Left ventricle myocardium inferior (tissue), 1 donor: Measurements from ENCODE around the gene TBCA. TPM values are rescaled to one million over a fixed set of nuclear protein-coding genes. Genes with fewer than 3 reads are reported as not detected.

Experiments
- DNase-seq: peaks from one replicate; pipeline ENCODE4 v3.0.0-alpha.2; 2020
- H3K27ac ChIP-seq: fragments of 200-600 bp; replicated peaks from 2 replicates; pipeline ENCODE4 v1.8.0; 2021
- H3K27me3 ChIP-seq: fragments of 200-600 bp; 2 replicates; pipeline ENCODE4 v1.8.0; 2021; ENCODE audit warnings: low read depth
- H3K36me3 ChIP-seq: fragments of 200-600 bp; 2 replicates; pipeline ENCODE4 v1.8.0; 2021
- H3K4me1 ChIP-seq: fragments of 200-600 bp; 2 replicates; pipeline ENCODE4 v1.8.0; 2021
- H3K4me3 ChIP-seq: fragments of 200-600 bp; 2 replicates; pipeline ENCODE4 v1.8.0; 2021; ENCODE audit warnings: mild to moderate bottlenecking, moderate library complexity
- H3K9me3 ChIP-seq: fragments of 200-600 bp; replicated peaks from 2 replicates; pipeline ENCODE4 v1.8.0; 2021
- intact Hi-C: fragments of 100-400 bp; cut with micrococcal nuclease; formaldehyde crosslinking; loops from one replicate; pipeline ENCODE4 v1.11.0; 2022
- total RNA-seq: library from RNA; stranded (reverse); fragmentation: NEBNext Ultra II Directional; extraction: Animal tissue kit (Norgen Biotek cat#: 25700); gene quantifications from one replicate; pipeline ENCODE4 v1.2.1, GENCODE V29; 2021
- TF ChIP-seq, protein P1 (sequence below): fragments of 200-600 bp; IDR thresholded peaks from 2 replicates; pipeline ENCODE4 v1.8.0; 2021; ENCODE audit warnings: antibody characterized with exemption, mild to moderate bottlenecking, borderline replicate concordance
- donor health status: DM: no; HTN: yes; CAD: no; lungs with severe emphysema.

TBCA gene
- total RNA-seq, 1 donor from 2014 or later, result 147 TPM

DNA sequence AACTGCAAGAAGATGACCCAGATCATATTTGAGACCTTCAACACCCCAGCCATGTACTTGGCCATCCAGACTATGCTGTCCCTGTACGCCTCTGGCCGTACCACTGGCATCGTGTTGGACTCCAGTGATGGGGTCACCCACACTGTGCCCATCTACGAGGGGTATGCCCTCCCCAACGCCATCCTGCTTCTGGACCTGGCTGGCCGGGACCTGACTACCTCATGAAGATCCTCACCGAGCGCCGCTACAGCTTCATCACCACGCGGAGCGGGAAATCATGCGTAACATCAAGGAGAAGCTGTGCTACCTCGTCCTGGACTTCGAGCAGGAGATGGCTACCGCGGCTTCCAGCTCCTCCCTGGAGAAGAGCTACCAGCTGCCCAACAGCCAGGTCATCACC is 9.1 kb upstream of the TBCA start:
- Histone ChIP-seq H3K9me3 (no peaks in the 10 kb centered on the region), H3K4me1 (no peaks in the 10 kb centered on the region), H3K36me3 (no peaks in the 10 kb centered on the region), H3K4me3 (no peak overlapping the region), H3K27me3 (no peaks in the 10 kb centered on the region), H3K27ac (no peak overlapping the region)
- TF ChIP-seq, protein P1, sequence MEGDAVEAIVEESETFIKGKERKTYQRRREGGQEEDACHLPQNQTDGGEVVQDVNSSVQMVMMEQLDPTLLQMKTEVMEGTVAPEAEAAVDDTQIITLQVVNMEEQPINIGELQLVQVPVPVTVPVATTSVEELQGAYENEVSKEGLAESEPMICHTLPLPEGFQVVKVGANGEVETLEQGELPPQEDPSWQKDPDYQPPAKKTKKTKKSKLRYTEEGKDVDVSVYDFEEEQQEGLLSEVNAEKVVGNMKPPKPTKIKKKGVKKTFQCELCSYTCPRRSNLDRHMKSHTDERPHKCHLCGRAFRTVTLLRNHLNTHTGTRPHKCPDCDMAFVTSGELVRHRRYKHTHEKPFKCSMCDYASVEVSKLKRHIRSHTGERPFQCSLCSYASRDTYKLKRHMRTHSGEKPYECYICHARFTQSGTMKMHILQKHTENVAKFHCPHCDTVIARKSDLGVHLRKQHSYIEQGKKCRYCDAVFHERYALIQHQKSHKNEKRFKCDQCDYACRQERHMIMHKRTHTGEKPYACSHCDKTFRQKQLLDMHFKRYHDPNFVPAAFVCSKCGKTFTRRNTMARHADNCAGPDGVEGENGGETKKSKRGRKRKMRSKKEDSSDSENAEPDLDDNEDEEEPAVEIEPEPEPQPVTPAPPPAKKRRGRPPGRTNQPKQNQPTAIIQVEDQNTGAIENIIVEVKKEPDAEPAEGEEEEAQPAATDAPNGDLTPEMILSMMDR, result no peak
- intact Hi-C loops, result no loop called here
- no peak for DNase-seq

DNA sequence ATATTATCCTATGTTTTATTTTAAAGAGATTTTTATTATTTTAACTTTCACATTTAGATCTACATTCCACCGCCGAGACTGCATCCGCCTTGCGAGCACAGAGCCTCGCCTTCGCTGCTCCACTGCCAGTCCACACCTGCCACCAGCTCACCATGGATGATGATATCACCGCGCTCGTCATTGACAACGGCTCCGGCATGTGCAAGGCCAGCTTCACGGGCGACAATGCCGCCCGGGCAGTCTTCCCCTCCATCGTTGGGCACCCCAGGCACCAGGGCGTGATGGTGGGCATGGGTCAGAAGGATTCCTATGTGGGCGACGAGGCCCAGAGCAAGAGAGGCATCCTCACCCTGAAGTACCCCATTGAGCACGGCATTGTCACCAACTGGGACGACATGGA is 8.6 kb upstream of the TBCA start:
- H3K27me3 ChIP-seq, result no peaks in the 10 kb centered on the region
- intact Hi-C loops, result no loop called here
- TF ChIP-seq, protein P1, result no peak
- H3K4me3 ChIP-seq, result no peak overlapping the region
- H3K36me3 ChIP-seq, result no peaks in the 10 kb centered on the region
- no peak overlapping the region for H3K27ac ChIP-seq
- H3K9me3 ChIP-seq, result no peaks in the 10 kb centered on the region
- no peak for DNase-seq
- H3K4me1 ChIP-seq, result no peaks in the 10 kb centered on the region

DNA sequence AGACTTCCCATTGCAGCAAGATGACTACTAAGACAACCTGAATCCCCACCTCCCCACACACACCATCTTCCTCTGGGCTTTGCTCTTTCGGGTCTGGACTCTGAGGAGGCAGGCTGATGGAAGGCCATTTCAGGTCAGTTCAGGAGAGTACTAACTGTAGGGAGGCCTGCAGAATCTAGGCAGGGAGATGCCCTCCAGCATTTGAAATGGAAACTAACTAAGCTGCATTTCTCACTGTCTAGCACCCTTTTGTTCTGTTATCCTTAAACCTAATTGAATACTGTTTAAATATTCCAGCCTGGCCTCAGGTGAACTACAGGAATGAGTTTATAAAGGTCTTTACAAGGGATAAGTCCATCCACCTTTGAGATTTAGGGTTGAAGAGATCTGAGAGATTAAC is 4.9 kb upstream of the TBCA start:
- peaks cover 5% of the 10 kb centered on the region for H3K4me1 ChIP-seq
- no peak overlapping the region for H3K4me3 ChIP-seq
- H3K27ac ChIP-seq, result no peak overlapping the region
- H3K27me3 ChIP-seq, result no peaks in the 10 kb centered on the region
- H3K36me3 ChIP-seq, result no peaks in the 10 kb centered on the region
- no peak for DNase-seq
- TF ChIP-seq, protein P1, result no peak
- intact Hi-C loops, result no loop called here
- no peaks in the 10 kb centered on the region for H3K9me3 ChIP-seq

DNA sequence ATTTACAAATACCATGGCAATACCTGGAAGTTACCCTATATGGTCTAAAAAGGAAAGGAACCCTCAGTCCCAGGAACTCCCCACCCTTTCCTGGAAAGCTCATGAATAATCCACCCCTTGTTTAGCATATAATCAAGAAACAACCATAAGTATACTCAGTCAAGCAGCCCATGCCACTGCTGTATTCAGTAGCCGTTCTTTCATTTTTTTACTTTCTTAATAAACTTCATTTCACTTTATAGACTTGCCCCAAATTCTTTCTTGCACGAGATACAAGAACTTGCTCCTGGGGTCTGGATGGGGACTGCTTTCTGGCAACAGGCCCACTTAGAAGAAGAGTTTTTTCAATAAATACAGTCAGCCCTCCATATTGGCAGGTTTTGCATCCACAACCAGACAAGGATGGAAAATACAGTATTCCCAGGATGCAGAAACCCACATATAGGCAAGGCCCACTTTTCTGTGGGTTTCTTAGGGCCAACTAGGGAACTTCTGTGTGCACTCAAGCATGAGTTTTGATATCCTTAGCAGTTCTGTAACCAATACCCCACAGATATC is 2.8 kb upstream of the TBCA start:
- TF ChIP-seq, protein P1, result no peak
- no peak overlapping the region for H3K27ac ChIP-seq
- no peaks in the 10 kb centered on the region for H3K9me3 ChIP-seq
- H3K27me3 ChIP-seq, result no peaks in the 10 kb centered on the region
- no peak for DNase-seq
- peaks cover 26% of the 10 kb centered on the region for H3K4me1 ChIP-seq
- intact Hi-C loops, result no loop called here
- H3K4me3 ChIP-seq, result no peak overlapping the region
- no peaks in the 10 kb centered on the region for H3K36me3 ChIP-seq

DNA sequence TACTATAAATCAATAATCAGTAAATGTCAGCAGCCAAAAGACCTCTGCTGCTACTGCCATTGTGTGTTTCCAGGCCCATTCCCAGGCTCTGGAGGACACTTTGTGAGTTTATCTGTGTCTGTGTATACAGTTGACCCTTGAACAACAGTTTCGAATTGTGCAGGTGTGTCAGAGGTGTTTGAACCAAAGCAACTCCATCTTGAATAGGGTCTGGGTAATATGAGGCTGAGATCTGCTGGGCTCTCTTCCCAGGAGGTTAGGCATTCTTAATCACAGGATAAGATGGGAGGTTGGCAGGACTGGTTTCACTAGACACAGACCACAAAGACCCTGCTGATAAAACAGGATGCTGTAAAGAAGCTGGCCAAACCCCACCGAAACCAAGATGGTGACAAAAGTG is 2.3 kb upstream of the TBCA start:
- H3K4me3 ChIP-seq, result no peak overlapping the region
- intact Hi-C loops, result no loop called here
- H3K4me1 ChIP-seq, result peaks cover 32% of the 10 kb centered on the region
- TF ChIP-seq, protein P1, result no peak
- H3K27ac ChIP-seq, result no peak overlapping the region
- no peaks in the 10 kb centered on the region for H3K27me3 ChIP-seq
- H3K36me3 ChIP-seq, result no peaks in the 10 kb centered on the region
- DNase-seq, result no peak
- no peaks in the 10 kb centered on the region for H3K9me3 ChIP-seq

DNA sequence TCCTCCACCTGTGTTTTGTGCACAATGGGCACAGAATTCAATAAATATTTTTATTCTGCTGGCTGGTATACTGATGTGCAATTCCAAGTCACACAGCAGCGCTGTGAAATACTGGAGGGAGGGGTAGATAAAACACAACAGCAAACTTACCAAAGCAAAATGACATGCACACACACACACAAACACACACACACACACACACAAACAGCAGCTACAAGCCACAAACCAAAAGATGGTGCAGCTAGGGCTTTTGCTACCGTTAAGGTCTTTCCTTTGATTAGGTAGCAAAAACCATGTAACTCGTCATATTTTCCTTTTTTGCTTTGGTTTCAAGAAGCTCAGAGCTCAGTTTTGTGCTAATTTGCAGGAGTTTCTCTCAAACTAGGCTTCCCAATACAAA is 1.8 kb upstream of the TBCA start:
- Histone ChIP-seq H3K27ac (no peak overlapping the region), H3K4me1 (peaks cover 37% of the 10 kb centered on the region), H3K27me3 (no peaks in the 10 kb centered on the region), H3K4me3 (no peak overlapping the region), H3K9me3 (no peaks in the 10 kb centered on the region), H3K36me3 (no peaks in the 10 kb centered on the region)
- DNase-seq, result no peak
- TF ChIP-seq, protein P1, result no peak
- intact Hi-C loops, result no loop called here
